T-helper 17 cell (primary cell): Measurements from ENCODE around the gene UBC. TPM values are rescaled to one million over a fixed set of nuclear protein-coding genes. Genes with fewer than 3 reads are reported as not detected.
"Not testable (repeated sequence)": the region's sequence is repeated elsewhere in the genome, so short reads cannot be mapped to it uniquely, and the experiment has no call there.

Experiments
- ATAC-seq: fragments of 150-1000 bp; cut with Tn5 transposase; 2 replicates; pipeline ENCODE4 v1.10.0; 2021; ENCODE audit warnings: mild to moderate bottlenecking, moderate library complexity
- DNase-seq, 3 donors: peaks; one replicate each; pipeline versions ENCODE4 v3.0.0 to v3.0.0-alpha.2; 2020 to 2021
- H3K9me3 ChIP-seq: one replicate; pipeline ENCODE4 v1.7.0; 2013; ENCODE audit warnings: low read length, mild to moderate bottlenecking; ENCODE audit not compliant: control insufficient read depth, poor library complexity, severe bottlenecking
- H3K27ac Mint-ChIP-seq: one replicate; pipeline ENCODE4 v1.8.0; 2022; ENCODE audit warnings: mild to moderate bottlenecking, moderate library complexity, mixed read lengths
- H3K27me3 Mint-ChIP-seq: one replicate; pipeline ENCODE4 v1.8.0; 2022; ENCODE audit warnings: mixed read lengths
- H3K36me3 Mint-ChIP-seq: one replicate; pipeline ENCODE4 v1.8.0; 2022; ENCODE audit warnings: low read depth, mixed read lengths
- H3K4me1 Mint-ChIP-seq: one replicate; pipeline ENCODE4 v1.8.0; 2022; ENCODE audit warnings: mild to moderate bottlenecking, mixed read lengths
- H3K4me3 Mint-ChIP-seq: one replicate; pipeline ENCODE4 v1.8.0; 2022; ENCODE audit warnings: mild to moderate bottlenecking, moderate library complexity, mixed read lengths
- total RNA-seq, 4 donors: library from RNA in 2 of 4; stranded (reverse) in 2 of 4; gene quantifications; one replicate each; pipeline ENCODE4 v1.2.3 and lab custom pipeline; 2022 to 2026

Gene UBC
- total RNA-seq, 2 donors from 2014 or later: 1,335 to 1,398 TPM

GRCh38 chr12:124904306-124905098, 9.9 kb downstream of the UBC start:
- Mint-ChIP-seq H3K27me3 (no peaks in the 10 kb centered on the region), H3K4me1 (peaks cover 8% of the 10 kb centered on the region), H3K4me3 (no peak overlapping the region), H3K27ac (no peak overlapping the region), H3K36me3 (no peaks in the 10 kb centered on the region)
- no peaks in the 10 kb centered on the region for H3K9me3 ChIP-seq
- DNase-seq: no peak
- no peak for ATAC-seq

GRCh38 chr12:124902916-124903315, 11.5 kb downstream of the UBC start:
- Mint-ChIP-seq H3K27ac (no peak overlapping the region), H3K27me3 (no peaks in the 10 kb centered on the region), H3K4me1 (peaks cover 19% of the 10 kb centered on the region), H3K36me3 (no peaks in the 10 kb centered on the region), H3K4me3 (no peak overlapping the region)
- DNase-seq: no peak
- ATAC-seq: no peak
- H3K9me3 ChIP-seq: no peaks in the 10 kb centered on the region

DNA sequence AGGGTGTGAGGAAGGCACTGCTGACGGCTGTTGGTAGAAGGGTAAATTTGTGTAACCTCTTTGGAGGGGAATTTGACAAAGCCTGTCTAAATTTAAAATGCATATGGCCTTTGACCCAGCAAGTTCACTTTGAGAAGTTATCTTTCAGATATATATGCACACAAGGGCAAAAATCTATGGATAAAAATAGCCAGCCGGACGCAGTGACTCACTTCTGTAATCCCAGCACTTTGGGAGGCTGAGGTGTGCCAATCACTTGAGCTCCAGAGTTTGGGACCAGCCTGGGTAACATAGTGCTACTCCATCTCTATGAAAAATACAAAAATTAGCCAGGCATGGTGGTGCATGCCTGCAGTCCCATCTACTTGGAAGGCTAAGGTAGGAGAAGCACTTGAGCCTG, 13.4 kb downstream of the UBC start:
- H3K9me3 ChIP-seq: no peaks in the 10 kb centered on the region
- H3K27me3 Mint-ChIP-seq: no peaks in the 10 kb centered on the region
- no peak for ATAC-seq
- peaks cover 3% of the 10 kb centered on the region for H3K36me3 Mint-ChIP-seq
- peaks cover 22% of the 10 kb centered on the region for H3K4me1 Mint-ChIP-seq
- no peak overlapping the region for H3K4me3 Mint-ChIP-seq
- DNase-seq: no peak
- H3K27ac Mint-ChIP-seq: no peak overlapping the region

GRCh38 chr12:124900345-124900795, 14.1 kb downstream of the UBC start:
- not testable (repeated sequence) for DNase-seq, H3K36me3 Mint-ChIP-seq, H3K27ac Mint-ChIP-seq, H3K27me3 Mint-ChIP-seq, H3K9me3 ChIP-seq, H3K4me3 Mint-ChIP-seq, ATAC-seq
- peaks cover 19% of the 10 kb centered on the region for H3K4me1 Mint-ChIP-seq

DNA sequence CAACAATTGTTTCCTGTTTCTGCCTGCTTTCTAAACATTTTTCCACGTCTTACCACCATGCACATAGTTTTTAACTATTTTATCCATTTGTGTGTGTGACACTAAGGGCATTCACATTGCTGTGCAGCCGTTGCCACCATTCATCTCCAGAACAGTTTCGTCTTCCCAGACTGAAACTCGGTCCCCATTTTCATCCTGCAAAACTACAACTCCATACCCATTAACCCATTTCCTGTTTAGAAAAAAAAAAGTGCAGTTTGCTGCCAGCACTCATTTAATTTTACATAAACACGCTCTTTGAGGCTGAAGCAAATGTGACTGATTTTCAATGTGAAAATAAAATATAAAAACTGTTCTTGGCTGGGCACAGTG, 15.5 kb downstream of the UBC start:
- Mint-ChIP-seq H3K4me1 (peaks cover 25% of the 10 kb centered on the region), H3K27ac (no peak overlapping the region), H3K4me3 (peak overlapping the region; percentile 68), H3K27me3 (no peaks in the 10 kb centered on the region), H3K36me3 (peaks cover 3% of the 10 kb centered on the region)
- no peaks in the 10 kb centered on the region for H3K9me3 ChIP-seq
- ATAC-seq (no peak), DNase-seq (no peak)

DNA sequence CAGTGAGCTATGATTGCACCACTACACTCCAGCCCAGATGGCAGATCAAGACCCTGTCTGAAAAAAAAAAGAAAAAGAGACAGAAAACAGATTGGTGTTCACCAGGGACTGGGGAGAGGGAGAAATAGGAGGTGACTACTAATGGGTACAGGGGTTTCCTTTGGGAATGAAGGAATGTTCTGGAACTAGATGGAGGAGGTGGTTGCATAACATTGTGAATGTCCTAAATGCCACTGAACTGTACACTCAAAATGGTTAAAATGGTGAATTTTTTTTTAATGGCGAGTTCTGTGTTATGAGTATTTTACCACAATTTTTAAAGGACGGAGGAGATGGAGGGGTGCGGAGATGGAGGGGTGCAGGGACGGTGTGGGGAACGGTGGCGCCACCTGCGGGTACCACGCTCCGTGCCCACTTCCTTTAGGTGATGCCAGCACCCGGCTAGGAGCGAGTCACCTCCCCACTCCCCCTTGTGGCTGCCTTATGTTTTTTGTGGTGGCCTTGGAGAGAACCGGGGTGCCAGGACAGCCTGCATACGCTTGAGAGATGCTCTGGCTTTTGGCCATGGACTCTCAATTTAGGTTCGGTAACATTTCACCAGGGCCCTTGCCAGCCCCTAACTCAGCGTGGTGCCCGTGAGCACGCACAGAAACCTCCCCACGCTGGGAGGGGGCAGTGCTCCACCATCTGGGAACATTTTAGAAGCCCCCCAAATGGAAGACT, 16.1 kb downstream of the UBC start:
- peak; percentile 97 for ATAC-seq
- H3K9me3 ChIP-seq: no peaks in the 10 kb centered on the region
- Mint-ChIP-seq H3K4me3 (peak overlapping the region; percentile 68), H3K36me3 (peaks cover 3% of the 10 kb centered on the region), H3K27ac (peak overlapping the region; percentile 45), H3K27me3 (no peaks in the 10 kb centered on the region), H3K4me1 (peaks cover 25% of the 10 kb centered on the region)
- peak; percentile 23 to 52 (median 52) for DNase-seq

- DNase-seq (no peak), ATAC-seq (no peak)
- H3K36me3 Mint-ChIP-seq: peaks cover 3% of the 10 kb centered on the region
- H3K27ac Mint-ChIP-seq: no peak overlapping the region
- no peaks in the 10 kb centered on the region for H3K27me3 Mint-ChIP-seq
- no peak overlapping the region for H3K4me3 Mint-ChIP-seq
- H3K9me3 ChIP-seq: no peaks in the 10 kb centered on the region
- peaks cover 25% of the 10 kb centered on the region for H3K4me1 Mint-ChIP-seq
Measured at GRCh38 chr12:124896461-124896860, 18.0 kb downstream of the UBC start.

- DNase-seq (no peak), ATAC-seq (no peak)
- peaks cover 3% of the 10 kb centered on the region for H3K36me3 Mint-ChIP-seq
- no peak overlapping the region for H3K4me3 Mint-ChIP-seq
- H3K4me1 Mint-ChIP-seq: peaks cover 22% of the 10 kb centered on the region
- H3K9me3 ChIP-seq: no peaks in the 10 kb centered on the region
- H3K27me3 Mint-ChIP-seq: no peaks in the 10 kb centered on the region
- H3K27ac Mint-ChIP-seq: no peak overlapping the region
Measured at GRCh38 chr12:124893792-124894516, 20.5 kb downstream of the UBC start.

- Mint-ChIP-seq H3K27me3 (no peaks in the 10 kb centered on the region), H3K36me3 (no peaks in the 10 kb centered on the region), H3K27ac (no peak overlapping the region), H3K4me3 (no peak overlapping the region), H3K4me1 (no peaks in the 10 kb centered on the region)
- no peaks in the 10 kb centered on the region for H3K9me3 ChIP-seq
- ATAC-seq: no peak
- no peak for DNase-seq
Measured at GRCh38 chr12:124888260-124888659, 26.2 kb downstream of the UBC start.

DNA sequence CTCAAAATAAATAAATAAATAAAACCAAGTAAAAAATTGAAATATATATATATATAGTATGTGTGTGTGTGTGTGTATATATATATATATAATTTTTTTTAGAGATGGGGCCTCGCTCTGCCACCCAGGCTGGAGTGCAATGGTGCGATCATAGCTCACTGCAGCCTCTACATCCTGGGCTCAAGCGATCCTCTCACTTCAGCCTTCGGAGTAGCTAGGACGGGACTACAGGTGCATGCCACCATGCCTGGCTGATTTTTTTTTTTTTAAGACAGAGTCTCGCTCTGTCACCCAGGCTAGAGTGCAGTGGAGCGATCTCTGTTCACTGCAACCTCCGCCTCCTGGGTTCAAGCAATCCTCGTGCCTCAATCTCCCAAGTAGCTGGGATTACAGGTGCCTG, 26.7 kb downstream of the UBC start:
- DNase-seq, H3K36me3 Mint-ChIP-seq, ATAC-seq, H3K27ac Mint-ChIP-seq, H3K27me3 Mint-ChIP-seq, H3K4me1 Mint-ChIP-seq, H3K9me3 ChIP-seq, H3K4me3 Mint-ChIP-seq: not testable (repeated sequence)

DNA sequence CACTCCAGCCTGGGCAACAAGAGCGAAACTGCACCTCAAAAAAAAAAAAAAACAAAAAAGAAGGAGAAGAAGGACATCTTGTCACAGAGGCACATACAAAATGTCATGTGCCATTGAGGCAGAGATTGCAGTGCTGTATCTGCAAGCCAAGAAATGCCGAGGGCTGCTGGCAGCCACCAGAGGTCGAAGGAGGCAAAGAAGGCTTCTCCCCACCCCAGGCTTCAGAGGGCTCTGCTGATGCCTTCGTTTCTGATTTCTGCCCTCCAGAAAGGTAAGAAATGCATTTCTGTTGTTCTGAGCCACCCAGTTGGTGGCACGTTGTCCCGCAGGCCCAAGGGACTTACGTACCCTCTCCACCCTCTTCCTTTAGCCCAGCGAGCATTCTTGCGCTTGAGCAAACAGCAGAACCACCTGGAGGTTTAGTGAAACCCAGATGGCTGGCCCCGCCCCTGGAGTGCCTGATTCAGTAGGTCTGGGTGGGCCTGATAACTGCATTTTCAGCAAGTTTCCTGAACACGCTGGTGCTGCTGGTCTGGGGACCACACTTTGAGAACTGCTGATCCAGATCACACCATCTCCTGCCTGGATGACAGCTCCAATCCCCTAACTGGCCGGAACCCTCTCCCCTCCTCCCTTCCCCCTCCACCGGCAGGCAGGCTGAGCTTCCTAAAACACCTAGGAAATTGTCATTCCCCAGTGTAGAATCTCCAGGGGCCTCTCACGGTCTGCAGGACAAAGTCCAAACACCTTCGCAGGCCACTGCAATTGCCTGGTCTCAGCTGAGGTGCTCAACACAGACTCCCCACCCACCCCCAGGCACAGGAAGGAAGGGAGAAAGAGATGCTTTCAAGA, 29.6 kb downstream of the UBC start:
- Mint-ChIP-seq H3K27me3 (no peaks in the 10 kb centered on the region), H3K4me3 (no peak overlapping the region), H3K36me3 (no peaks in the 10 kb centered on the region), H3K27ac (peak overlapping the region; percentile 43), H3K4me1 (peaks cover 11% of the 10 kb centered on the region)
- ATAC-seq (peak; percentile 66), DNase-seq (no peak)
- H3K9me3 ChIP-seq: no peaks in the 10 kb centered on the region

- Mint-ChIP-seq H3K4me3 (no peak overlapping the region), H3K36me3 (no peaks in the 10 kb centered on the region), H3K27ac (peak overlapping the region; percentile 43), H3K4me1 (peaks cover 11% of the 10 kb centered on the region), H3K27me3 (no peaks in the 10 kb centered on the region)
- DNase-seq: no peak
- ATAC-seq: no peak
- no peaks in the 10 kb centered on the region for H3K9me3 ChIP-seq
Measured at GRCh38 chr12:124883263-124884130, 31.0 kb downstream of the UBC start.
